Endometrium (tissue), 2 donors: ENCODE measurements around the gene CATSPERZ.

ENCODE experiments used
- FAIRE-seq: peaks from 2 replicates; lab custom pipeline; 2012; peaks lifted over from hg19 to GRCh38; lab: Jason Lieb, UNC
- donor health status: control.
- donor health status: control.

Gene CATSPERZ

GRCh38 chr11:64264371-64264852, 35.7 kb upstream of the CATSPERZ start:
- FAIRE-seq = no peak

- no peak for FAIRE-seq
These were observed 34.7 kb upstream of the CATSPERZ start for GRCh38 chr11:64265176-64266160.

GRCh38 chr11:64266339-64266738, 33.8 kb upstream of the CATSPERZ start:
- FAIRE-seq = no peak

GRCh38 chr11:64267207-64267945, 32.8 kb upstream of the CATSPERZ start:
- no peak for FAIRE-seq

GRCh38 chr11:64268025-64268892, 31.9 kb upstream of the CATSPERZ start:
- FAIRE-seq = no peak

- no peak for FAIRE-seq
These were observed 31.1 kb upstream of the CATSPERZ start for GRCh38 chr11:64268893-64269539.

- peak; percentile 95 for FAIRE-seq
These were observed 30.5 kb upstream of the CATSPERZ start for GRCh38 chr11:64269540-64270220.

GRCh38 chr11:64275031-64275800, 24.9 kb upstream of the CATSPERZ start:
- FAIRE-seq = no peak

GRCh38 chr11:64275841-64276240, 24.3 kb upstream of the CATSPERZ start:
- no peak for FAIRE-seq

- no peak for FAIRE-seq
These were observed 23.3 kb upstream of the CATSPERZ start for GRCh38 chr11:64276653-64277431.

- no peak for FAIRE-seq
These were observed 21.5 kb upstream of the CATSPERZ start for GRCh38 chr11:64278576-64279190.

GRCh38 chr11:64281957-64282770, 18.0 kb upstream of the CATSPERZ start:
- no peak for FAIRE-seq

GRCh38 chr11:64283092-64283491, 17.1 kb upstream of the CATSPERZ start:
- FAIRE-seq = no peak

- peak; percentile 74 for FAIRE-seq
These were observed 15.9 kb upstream of the CATSPERZ start, which contains the start of gene BAD for GRCh38 chr11:64284048-64284961. BAD (minus strand) TSS chr11:64284665; CDS start chr11:64284368, 297 bp downstream.

GRCh38 chr11:64284962-64285884, 14.9 kb upstream of the CATSPERZ start, which contains the start of gene GPR137:
GPR137 (plus strand) TSS chr11:64285848; CDS start chr11:64286525, 677 bp downstream.
- FAIRE-seq = no peak
